Measurements from ENCODE around the gene NKX1-2.

DNA sequence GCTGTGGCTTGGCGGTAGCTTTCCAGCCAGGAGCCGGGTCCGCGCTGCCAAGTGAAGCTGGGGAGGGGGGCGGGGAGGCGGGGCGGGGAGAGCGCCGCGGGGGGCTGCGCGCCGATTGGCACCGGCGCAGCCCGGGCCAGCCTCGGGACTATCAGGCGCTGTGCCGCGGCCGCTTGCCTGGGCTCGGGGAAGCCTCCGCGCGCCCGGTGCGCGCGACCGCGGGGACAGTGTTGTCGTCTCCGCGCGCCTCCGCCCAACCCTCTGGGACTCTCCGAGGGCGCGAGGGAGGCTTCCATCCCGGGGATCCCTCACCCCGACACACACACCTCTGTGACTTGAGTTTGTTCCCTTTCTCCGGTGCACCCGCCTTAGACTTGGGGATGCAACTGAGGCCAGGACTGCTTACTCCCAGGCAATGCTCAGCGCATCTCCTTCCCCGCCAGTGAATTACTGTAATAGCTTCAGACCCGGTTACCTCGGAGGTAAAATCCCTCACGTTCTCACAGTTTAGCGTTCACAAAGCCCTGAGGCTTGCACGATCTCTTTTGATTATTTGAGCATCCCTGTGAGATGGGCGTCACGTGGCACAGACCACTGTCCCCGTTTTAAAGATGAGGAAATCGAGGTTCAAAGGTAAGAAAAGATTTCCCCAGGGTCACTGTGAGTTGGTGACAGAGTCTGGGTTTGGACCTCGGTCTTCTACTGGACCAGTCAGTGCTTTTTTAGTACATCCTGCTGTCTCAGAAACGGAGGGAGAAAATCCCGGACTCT is at the start of gene NKX1-2:
- TF ChIP-seq, protein P1, sequence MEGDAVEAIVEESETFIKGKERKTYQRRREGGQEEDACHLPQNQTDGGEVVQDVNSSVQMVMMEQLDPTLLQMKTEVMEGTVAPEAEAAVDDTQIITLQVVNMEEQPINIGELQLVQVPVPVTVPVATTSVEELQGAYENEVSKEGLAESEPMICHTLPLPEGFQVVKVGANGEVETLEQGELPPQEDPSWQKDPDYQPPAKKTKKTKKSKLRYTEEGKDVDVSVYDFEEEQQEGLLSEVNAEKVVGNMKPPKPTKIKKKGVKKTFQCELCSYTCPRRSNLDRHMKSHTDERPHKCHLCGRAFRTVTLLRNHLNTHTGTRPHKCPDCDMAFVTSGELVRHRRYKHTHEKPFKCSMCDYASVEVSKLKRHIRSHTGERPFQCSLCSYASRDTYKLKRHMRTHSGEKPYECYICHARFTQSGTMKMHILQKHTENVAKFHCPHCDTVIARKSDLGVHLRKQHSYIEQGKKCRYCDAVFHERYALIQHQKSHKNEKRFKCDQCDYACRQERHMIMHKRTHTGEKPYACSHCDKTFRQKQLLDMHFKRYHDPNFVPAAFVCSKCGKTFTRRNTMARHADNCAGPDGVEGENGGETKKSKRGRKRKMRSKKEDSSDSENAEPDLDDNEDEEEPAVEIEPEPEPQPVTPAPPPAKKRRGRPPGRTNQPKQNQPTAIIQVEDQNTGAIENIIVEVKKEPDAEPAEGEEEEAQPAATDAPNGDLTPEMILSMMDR (IDR thresholded peaks at IDR 0.05), result no peak
- no peak for TF ChIP-seq POLR2A (IDR thresholded peaks at IDR 0.05)

All from right lobe of liver (tissue), 4 donors.